IMR-90 (cell line): ENCODE measurements around the gene OGDHL. TPM values are rescaled to one million over a fixed set of nuclear protein-coding genes. Genes with fewer than 3 reads are reported as not detected.

Experiments
- ATAC-seq: fragments of 200-7000 bp; cut with Tn5 transposase; 2 replicates; pipeline ENCODE4 v1.9.1; 2020; ENCODE audit warnings: low read depth, mild to moderate bottlenecking, moderate library complexity
- BruUV-seq: library from RNA; stranded (reverse); fragments of 400-500 nt; replicated peaks from 2 replicates; lab custom pipeline; 2021; lab: Mats Ljungman, UMichigan
- CTCF ChIA-PET: fragments of 300-600 bp; formaldehyde crosslinking; extraction: SDS; loops from one replicate; lab custom pipeline; 2021; ENCODE audit warnings: antibody characterized with exemption; lab: Yijun Ruan, JAX
- POLR2A ChIA-PET: fragments of 300-600 bp; sonication (Branson Sonifier 250); formaldehyde crosslinking; loops from one replicate; lab custom pipeline; 2022; ENCODE audit warnings: antibody characterized with exemption; ENCODE audit not compliant: unreplicated experiment; lab: Charles Lee
- DNase-seq: peaks from one replicate; pipeline ENCODE4 v3.0.0; 2013
- H2AFZ ChIP-seq: replicated peaks from 2 replicates; pipeline ENCODE3; 2013; ENCODE audit warnings: low read length, mild to moderate bottlenecking; ENCODE audit not compliant: poor library complexity
- H2AK5ac ChIP-seq: 2 replicates; pipeline ENCODE4 v1.6.1; 2013; ENCODE audit warnings: low read depth, low read length, inconsistent platforms
- H2AK9ac ChIP-seq: replicated peaks from 2 replicates; pipeline ENCODE3; 2013; ENCODE audit warnings: mild to moderate bottlenecking, low read depth, low read length, moderate library complexity; ENCODE audit not compliant: poor library complexity
- H2BK120ac ChIP-seq: 2 replicates; pipeline ENCODE4 v1.6.1; 2013; ENCODE audit warnings: low read depth, low read length, inconsistent platforms
- H2BK15ac ChIP-seq: 3 replicates; pipeline ENCODE4 v1.6.1; 2013; ENCODE audit warnings: low read depth, low read length, inconsistent platforms
- H2BK20ac ChIP-seq: 2 replicates; pipeline ENCODE4 v1.6.1; 2013; ENCODE audit warnings: low read depth, mild to moderate bottlenecking, inconsistent platforms, low read length, moderate library complexity
- H2BK5ac ChIP-seq: 2 replicates; pipeline ENCODE4 v1.6.1; 2013; ENCODE audit warnings: mild to moderate bottlenecking, low read depth, low read length, inconsistent platforms; ENCODE audit not compliant: poor library complexity, severe bottlenecking
- H3K14ac ChIP-seq: replicated peaks from 2 replicates; pipeline ENCODE4 v1.6.1; 2013; ENCODE audit warnings: low read depth, low read length, inconsistent platforms
- H3K18ac ChIP-seq: 2 replicates; pipeline ENCODE4 v1.6.1; 2013; ENCODE audit warnings: low read depth, low read length, control low read depth
- H3K23ac ChIP-seq: 2 replicates; pipeline ENCODE4 v1.6.1; 2013; ENCODE audit warnings: low read depth, low read length, inconsistent platforms
- H3K27ac ChIP-seq: 2 replicates; pipeline ENCODE4 v1.5.1; 2013; ENCODE audit warnings: mild to moderate bottlenecking, control low read depth, low read length; ENCODE audit not compliant: insufficient read depth
- H3K27me3 ChIP-seq: 2 replicates; pipeline ENCODE4 v1.6.1; 2013; ENCODE audit warnings: low read length; ENCODE audit not compliant: control insufficient read depth, insufficient read depth
- H3K36me3 ChIP-seq: 2 replicates; pipeline ENCODE4 v1.6.1; 2013; ENCODE audit warnings: low read length, mixed read lengths; ENCODE audit not compliant: control insufficient read depth, insufficient read depth
- H3K4ac ChIP-seq: 2 replicates; pipeline ENCODE4 v1.6.1; 2013; ENCODE audit warnings: low read depth, low read length, inconsistent platforms
- H3K4me1 ChIP-seq: 2 replicates; pipeline ENCODE4 v1.6.1; 2013; ENCODE audit warnings: low read length, mixed read lengths; ENCODE audit not compliant: control insufficient read depth, insufficient read depth
- H3K4me2 ChIP-seq: 2 replicates; pipeline ENCODE4 v1.6.1; 2013; ENCODE audit warnings: low read depth, mild to moderate bottlenecking, control low read depth, low read length, moderate library complexity
- H3K4me3 ChIP-seq: 2 replicates; pipeline ENCODE4 v1.5.1; 2013; ENCODE audit warnings: low read depth, mild to moderate bottlenecking, control low read depth, low read length, moderate library complexity; ENCODE audit not compliant: insufficient read depth
- H3K56ac ChIP-seq: 2 replicates; pipeline ENCODE4 v1.6.1; 2013; ENCODE audit warnings: low read length, inconsistent platforms; ENCODE audit not compliant: insufficient read depth; ENCODE audit errors: extremely low read depth
- H3K79me1 ChIP-seq, 2 experiments: 2 replicates each; pipeline ENCODE4 v1.6.1; 2013; ENCODE audit warnings: low read length in 2 of 2, inconsistent platforms in 1 of 2, low read depth in 1 of 2
- H3K9ac ChIP-seq: 2 replicates; pipeline ENCODE4 v1.6.1; 2013; ENCODE audit warnings: low read depth, low read length, control low read depth
- H3K9me1 ChIP-seq: 2 replicates; pipeline ENCODE4 v1.6.1; 2013; ENCODE audit warnings: low read length, inconsistent platforms; ENCODE audit not compliant: insufficient read depth
- H3K9me3 ChIP-seq: 2 replicates; pipeline ENCODE4 v1.6.1; 2013; ENCODE audit warnings: low read length; ENCODE audit not compliant: control insufficient read depth, insufficient read depth
- H4K20me1 ChIP-seq: 2 replicates; pipeline ENCODE4 v1.6.1; 2013; ENCODE audit warnings: low read length, inconsistent platforms; ENCODE audit not compliant: insufficient read depth
- H4K5ac ChIP-seq: 2 replicates; pipeline ENCODE4 v1.6.1; 2013; ENCODE audit warnings: mild to moderate bottlenecking, low read depth, low read length, control low read depth
- H4K8ac ChIP-seq, 2 experiments: 2 replicates each; pipeline ENCODE4 v1.6.1; 2013; ENCODE audit warnings: low read depth in 2 of 2, low read length in 2 of 2, control low read depth in 1 of 2, inconsistent platforms in 1 of 2
- H4K91ac ChIP-seq: 2 replicates; pipeline ENCODE4 v1.6.1; 2013; ENCODE audit warnings: low read depth, low read length, inconsistent platforms; ENCODE audit not compliant: insufficient read depth
- BHLHE40 ChIP-seq: fragments of 150-350 bp; IDR thresholded peaks from 2 replicates; pipeline ENCODE4 v1.6.1; 2016; ENCODE audit warnings: mild to moderate bottlenecking, low read depth, low read length
- CEBPB ChIP-seq: IDR thresholded peaks from 2 replicates; pipeline ENCODE4 v1.6.1; 2012; ENCODE audit warnings: low read depth, low read length, improper control_type of control experiment
- CHD1 ChIP-seq: IDR thresholded peaks from 2 replicates; pipeline ENCODE4 v1.6.1; 2012; ENCODE audit warnings: low read depth, low read length, improper control_type of control experiment
- CTCF ChIP-seq: conservative IDR thresholded peaks from 2 replicates; pipeline ENCODE4 v1.5.1; 2012; ENCODE audit warnings: mild to moderate bottlenecking, low read depth, low read length, improper control_type of control experiment
- ELK1 ChIP-seq: fragments of 150-350 bp; IDR thresholded peaks from 2 replicates; pipeline ENCODE4 v1.6.1; 2016; ENCODE audit warnings: low read depth, mild to moderate bottlenecking, low read length, moderate library complexity, borderline replicate concordance
- FOS ChIP-seq: fragments of 150-350 bp; IDR thresholded peaks from 2 replicates; pipeline ENCODE4 v1.6.1; 2016; ENCODE audit warnings: low read depth, low read length
- MAFK ChIP-seq: IDR thresholded peaks from 2 replicates; pipeline ENCODE4 v1.6.1; 2012; ENCODE audit warnings: low read depth, low read length, improper control_type of control experiment
- MAZ ChIP-seq: IDR thresholded peaks from 2 replicates; pipeline ENCODE4 v1.6.1; 2012; ENCODE audit warnings: low read depth, mild to moderate bottlenecking, low read length, improper control_type of control experiment, moderate library complexity, borderline replicate concordance
- MXI1 ChIP-seq: IDR thresholded peaks from 2 replicates; pipeline ENCODE4 v1.6.1; 2012; ENCODE audit warnings: low read depth, mild to moderate bottlenecking, low read length, moderate library complexity, borderline replicate concordance
- NFE2L2 ChIP-seq: fragments of 150-350 bp; IDR thresholded peaks from 2 replicates; pipeline ENCODE4 v1.6.1; 2016; ENCODE audit warnings: low read depth, mild to moderate bottlenecking, low read length
- POLR2A ChIP-seq: IDR thresholded peaks from 2 replicates; pipeline ENCODE4 v1.6.1; 2012; ENCODE audit warnings: mild to moderate bottlenecking, low read depth, low read length
- RAD21 ChIP-seq: IDR thresholded peaks from 2 replicates; pipeline ENCODE4 v1.6.1; 2012; ENCODE audit warnings: low read length, improper control_type of control experiment
- RCOR1 ChIP-seq: IDR thresholded peaks from 2 replicates; pipeline ENCODE4 v1.6.1; 2012; ENCODE audit warnings: mild to moderate bottlenecking, low read length, improper control_type of control experiment; ENCODE audit not compliant: insufficient replicate concordance
- RFX5 ChIP-seq: IDR thresholded peaks from 2 replicates; pipeline ENCODE4 v1.8.0; 2012; ENCODE audit warnings: low read depth, mild to moderate bottlenecking, low read length, moderate library complexity
- SMC3 ChIP-seq: fragments of 150-350 bp; IDR thresholded peaks from 2 replicates; pipeline ENCODE4 v1.6.1; 2016; ENCODE audit warnings: low read depth, mild to moderate bottlenecking, antibody characterized with exemption, low read length, moderate library complexity
- USF2 ChIP-seq: fragments of 150-350 bp; IDR thresholded peaks from 2 replicates; pipeline ENCODE4 v1.6.1; 2017; ENCODE audit warnings: mild to moderate bottlenecking, antibody characterized with exemption, low read length, low read depth
- WGBS, 2 experiments: methylation state at CpG; one replicate each; pipeline versions ENCODE4 v1.1.5 to v1.1.7; 2013; ENCODE audit warnings: missing lambda C conversion rate in 2 of 2; ENCODE audit not compliant: insufficient read length in 1 of 2; ENCODE audit errors: extremely low coverage in 2 of 2; 5-methylcytosine and 5-hydroxymethylcytosine counted together
- dilution Hi-C: fragments of 300-500 bp; cut with HindIII; formaldehyde crosslinking; loops from one replicate; pipeline ENCODE4 v1.14.3; 2018; ENCODE audit warnings: low sequenced_read_pairs; ENCODE audit not compliant: unreplicated experiment
- in situ Hi-C: fragments of 300-500 bp; cut with MboI; formaldehyde crosslinking; loops from 3 replicates; pipeline ENCODE4 v1.14.3; 2019; ENCODE audit warnings: low sequenced_read_pairs, inconsistent platforms, mixed read lengths
- intact Hi-C: fragments of 100-400 bp; cut with micrococcal nuclease; formaldehyde crosslinking; loops from 2 replicates; pipeline ENCODE4 v1.10.0; 2022
- polyA plus RNA-seq, 3 experiments: library from polyadenylated mRNA; depleted of rRNA; stranded (reverse); fragments of >200 nt; gene quantifications; 2 replicates each; pipeline ENCODE4 v1.2.3, GENCODE V29; 2012; ENCODE audit warnings: low replicate concordance in 1 of 3
- total RNA-seq: library from RNA; depleted of rRNA; stranded (reverse); fragments of >200 nt; gene quantifications from 2 replicates; pipeline ENCODE4 v1.2.3, GENCODE V29; 2012

OGDHL gene
- total and polyA plus RNA-seq, 2 of the 4 experiments (the other 2 are of a cell fraction): 0.18 to 0.27 TPM

GRCh38 chr10:49775014-49775413 lies 12.9 kb upstream of the OGDHL start:
- Histone ChIP-seq H2AK5ac (no peak overlapping the region), H2BK15ac (no peak overlapping the region), H2BK20ac (no peak overlapping the region), H3K23ac (no peak overlapping the region), H2BK120ac (no peak overlapping the region), H4K8ac (no peak overlapping the region), H3K14ac (no peak overlapping the region), H4K5ac (no peak overlapping the region), H4K20me1 (no peaks in the 10 kb centered on the region), H3K27ac (no peak overlapping the region), H3K79me1 (no peaks in the 10 kb centered on the region), H3K9me3 (no peaks in the 10 kb centered on the region), H3K4ac (no peak overlapping the region), H3K36me3 (no peaks in the 10 kb centered on the region), H3K4me2 (no peak overlapping the region), H3K56ac (no peak overlapping the region), H4K91ac (no peak overlapping the region), H3K9ac (no peak overlapping the region), H3K9me1 (no peaks in the 10 kb centered on the region), H3K4me1 (no peaks in the 10 kb centered on the region), H2BK5ac (no peak overlapping the region), H2AFZ (no peak overlapping the region), H3K27me3 (peaks cover 11% of the 10 kb centered on the region), H2AK9ac (no peak overlapping the region), H3K18ac (no peak overlapping the region), H3K4me3 (no peak overlapping the region)
- DNase-seq (no peak), ATAC-seq (no peak)
- WGBS, 2 experiments: no CpG with 5 or more reads among the region's 2 CpGs
- CTCF ChIA-PET: interaction anchor here (0.6 kb wide), 1 partner anchor 186 kb away, joined by 3 read pairs; no protein-coding TSS in a partner anchor
- TF ChIP-seq CEBPB: no peak
- no peak for TF ChIP-seq CHD1
- no peak for TF ChIP-seq CTCF
- TF ChIP-seq POLR2A: no peak
- TF ChIP-seq MXI1: no peak
- no peak for TF ChIP-seq SMC3
- no peak for TF ChIP-seq USF2
- TF ChIP-seq RFX5: no peak
- no peak for TF ChIP-seq NFE2L2
- TF ChIP-seq RAD21: no peak
- no peak for TF ChIP-seq BHLHE40
- TF ChIP-seq MAZ: no peak
- no peak for TF ChIP-seq FOS
- TF ChIP-seq RCOR1: no peak
- no peak for TF ChIP-seq MAFK
- no peak for TF ChIP-seq ELK1
- POLR2A ChIA-PET: interaction anchor here (0.6 kb wide), 1 partner anchor 126 kb away, joined by 26 read pairs; no protein-coding TSS in a partner anchor
- dilution Hi-C loops (no loop called here), in situ Hi-C loops (no loop called here), intact Hi-C loops (no loop called here)
- no TSS peak for BruUV-seq
